ENCODE results near the gene LRIT1. TPM values are rescaled to one million over a fixed set of nuclear protein-coding genes. Genes with fewer than 3 reads are reported as not detected.

The LRIT1 gene
- total and polyA plus RNA-seq, 2 of the 8 experiments (the other 6 are each of a cell fraction or from before 2014, with no cell fraction given): 0.03 TPM; not detected in 1

DNA sequence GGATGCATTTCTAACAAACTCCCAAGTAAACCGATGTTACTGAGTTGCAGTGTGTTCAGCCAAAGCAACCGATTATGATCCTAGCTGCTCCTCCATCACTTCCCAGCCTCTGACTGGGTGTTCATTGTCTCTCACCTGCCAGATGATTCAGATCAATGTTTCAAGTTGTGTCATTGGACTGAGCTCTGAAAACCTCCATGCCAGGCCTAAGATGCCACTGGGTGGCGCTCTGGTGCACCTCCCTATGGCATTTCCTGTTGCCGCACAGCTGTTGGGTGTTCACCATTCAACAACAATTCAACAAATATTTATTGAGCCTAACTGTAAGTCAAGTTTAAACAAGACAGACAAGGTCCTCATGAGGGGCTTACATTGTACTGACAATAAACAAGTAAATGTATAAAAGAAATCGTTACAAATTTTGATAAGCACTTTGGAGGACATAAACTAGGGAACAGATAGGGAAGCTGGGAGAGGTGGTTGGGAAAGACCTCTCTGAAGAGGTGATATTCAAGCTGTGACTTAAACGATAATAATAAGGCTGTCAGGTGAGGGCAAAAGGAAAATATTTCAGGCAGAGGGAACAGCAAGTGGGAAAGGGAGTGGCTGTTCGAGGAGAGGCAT is 26.3 kb upstream of the LRIT1 start (continued):
- TF ChIP-seq CHD7 (IDR thresholded peaks at IDR 0.05; ENCODE audit: insufficient replicate concordance, low read length): no peak
- peak; percentile 85 to 98 (median 94) for TF ChIP-seq CTCF (IDR thresholded peaks at IDR 0.05; ENCODE audit: control extremely low read depth in 1 of 3, insufficient read depth in 1 of 3, low read depth in 1 of 3, low read length in 3 of 3)
- no peak for TF ChIP-seq RFX5 (IDR thresholded peaks at IDR 0.05; ENCODE audit: borderline replicate concordance, low read depth, low read length)
- TF ChIP-seq YY1 (IDR thresholded peaks at IDR 0.05; ENCODE audit: low read depth, low read length): peak; percentile 57; the same call in 1 of the 2 replicates
- no peak for TF ChIP-seq SP2 (IDR thresholded peaks at IDR 0.05; ENCODE audit: low read length)
- 0 out of 2 replicates have a peak, but pooled peaks have one; percentile 18 for TF ChIP-seq TCF12 (IDR thresholded peaks at IDR 0.05; ENCODE audit: low read depth, low read length)
- no peak for TF ChIP-seq ASH2L (IDR thresholded peaks at IDR 0.05; ENCODE audit: low read length)
- no peak for TF ChIP-seq BRCA1 (IDR thresholded peaks at IDR 0.05; ENCODE audit: low read depth, low read length)
